ENCODE data around the gene C16orf74. TPM values are rescaled to one million over a fixed set of nuclear protein-coding genes. Genes with fewer than 3 reads are reported as not detected.

Gene C16orf74
- 3.1 and 4.9 TPM in 2 replicates for total RNA-seq (ENCODE audit: low replicate concordance)
- long read RNA-seq, partial matches to known transcripts: 1 of 1 reads
- long read RNA-seq, other reads (novel, unspliced or antisense): 0 of 1 reads

GRCh38 chr16:85750827-85751697 lies at the start of gene C16orf74:
Gene C16orf74, minus strand, starts transcription at chr16:85751096. Its CDS starts 15,879 bp downstream, at chr16:85735217.
- H3K4me1 Mint-ChIP-seq (ENCODE audit: unreplicated experiment): peaks cover 12% of the 10 kb centered on the region
- peak within 1 kb of the TSS; percentile 43 for H3K27ac Mint-ChIP-seq
- DNase-seq (ENCODE audit: extremely low spot score, unreplicated experiment): no peak

GRCh38 chr16:85800321-85800669 lies 49.4 kb upstream of the C16orf74 start:
- Mint-ChIP-seq H3K9me3 (no peaks in the 10 kb centered on the region), H3K4me3 (peak overlapping the region; percentile 95), H3K36me3 (peaks cover 42% of the 10 kb centered on the region), H3K27me3 (no peaks in the 10 kb centered on the region), H3K4me1 (ENCODE audit: unreplicated experiment) (peaks cover 27% of the 10 kb centered on the region), H3K27ac (peak overlapping the region; percentile 98)
- no peak for TF ChIP-seq CTCF (conservative IDR thresholded peaks at IDR 0.05)
- DNase-seq (ENCODE audit: extremely low spot score, unreplicated experiment): no peak

More at GRCh38 chr16:85750827-85751697, at the start of gene C16orf74:
- TF ChIP-seq CTCF (conservative IDR thresholded peaks at IDR 0.05): no peak
- Mint-ChIP-seq H3K27me3 (peaks cover 38% of the 10 kb centered on the region), H3K9me3 (no peaks in the 10 kb centered on the region), H3K4me3 (peak within 1 kb of the TSS; percentile 90), H3K36me3 (no peaks in the 10 kb centered on the region)

- Mint-ChIP-seq H3K4me1 (ENCODE audit: unreplicated experiment) (peaks cover 27% of the 10 kb centered on the region), H3K4me3 (peak within 1 kb of the TSS; percentile 95), H3K27me3 (no peaks in the 10 kb centered on the region), H3K36me3 (peaks cover 38% of the 10 kb centered on the region), H3K27ac (peak within 1 kb of the TSS; percentile 98), H3K9me3 (no peaks in the 10 kb centered on the region)
- DNase-seq (ENCODE audit: extremely low spot score, unreplicated experiment): peak; percentile 95
- no peak for TF ChIP-seq CTCF (conservative IDR thresholded peaks at IDR 0.05)
These were observed 48.8 kb upstream of the C16orf74 start, which contains the start of the genes COX4I1 and EMC8 for GRCh38 chr16:85799497-85800320. Gene COX4I1, plus strand, starts transcription at chr16:85799695. Its CDS starts 1,511 bp downstream, at chr16:85801206. Gene EMC8, minus strand, starts transcription at chr16:85799544. Its CDS starts 249 bp downstream, at chr16:85799295.

- no peak for DNase-seq (ENCODE audit: extremely low spot score, unreplicated experiment)
- Mint-ChIP-seq H3K4me1 (ENCODE audit: unreplicated experiment) (peaks cover 27% of the 10 kb centered on the region), H3K27ac (peak overlapping the region; percentile 92), H3K27me3 (no peaks in the 10 kb centered on the region), H3K4me3 (peak overlapping the region; percentile 94), H3K36me3 (peaks cover 36% of the 10 kb centered on the region), H3K9me3 (no peaks in the 10 kb centered on the region)
- TF ChIP-seq CTCF (conservative IDR thresholded peaks at IDR 0.05): peak; percentile 33
These were observed 48.1 kb upstream of the C16orf74 start for GRCh38 chr16:85798901-85799496.

GRCh38 chr16:85798283-85798776 lies 47.4 kb upstream of the C16orf74 start:
- Mint-ChIP-seq H3K4me1 (ENCODE audit: unreplicated experiment) (peaks cover 27% of the 10 kb centered on the region), H3K27me3 (no peaks in the 10 kb centered on the region), H3K4me3 (peak overlapping the region; percentile 94), H3K9me3 (no peaks in the 10 kb centered on the region), H3K36me3 (peaks cover 31% of the 10 kb centered on the region), H3K27ac (peak overlapping the region; percentile 92)
- no peak for TF ChIP-seq CTCF (conservative IDR thresholded peaks at IDR 0.05)
- no peak for DNase-seq (ENCODE audit: extremely low spot score, unreplicated experiment)
